GM21390 (cell line): Measurements from ENCODE around the gene TMEM143.
"Not testable (repeated sequence)": the region's sequence is repeated elsewhere in the genome, so short reads cannot be mapped to it uniquely, and the experiment has no call there.

Experiments
- ATAC-seq: cut with Tn5 transposase; IDR thresholded peaks from one replicate; pipeline ENCODE4 v1.9.1; 2021; ENCODE audit not compliant: unreplicated experiment

The TMEM143 gene

DNA sequence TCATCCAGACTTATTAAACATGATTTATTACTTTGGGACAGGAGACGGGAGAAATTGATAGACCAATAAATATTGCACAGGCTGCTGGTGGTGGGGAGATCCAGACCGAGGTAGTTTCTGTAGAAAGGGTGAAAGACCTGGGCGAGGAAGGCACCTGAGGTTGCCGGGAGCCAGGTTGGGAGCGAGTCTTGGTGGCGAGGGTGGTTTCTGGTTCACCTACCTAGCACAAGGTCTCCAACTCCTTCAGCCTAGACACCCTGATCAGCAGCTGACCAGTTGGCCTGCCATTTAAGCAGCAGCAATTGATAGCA, 31.4 kb downstream of the TMEM143 start:
- no peak for ATAC-seq

DNA sequence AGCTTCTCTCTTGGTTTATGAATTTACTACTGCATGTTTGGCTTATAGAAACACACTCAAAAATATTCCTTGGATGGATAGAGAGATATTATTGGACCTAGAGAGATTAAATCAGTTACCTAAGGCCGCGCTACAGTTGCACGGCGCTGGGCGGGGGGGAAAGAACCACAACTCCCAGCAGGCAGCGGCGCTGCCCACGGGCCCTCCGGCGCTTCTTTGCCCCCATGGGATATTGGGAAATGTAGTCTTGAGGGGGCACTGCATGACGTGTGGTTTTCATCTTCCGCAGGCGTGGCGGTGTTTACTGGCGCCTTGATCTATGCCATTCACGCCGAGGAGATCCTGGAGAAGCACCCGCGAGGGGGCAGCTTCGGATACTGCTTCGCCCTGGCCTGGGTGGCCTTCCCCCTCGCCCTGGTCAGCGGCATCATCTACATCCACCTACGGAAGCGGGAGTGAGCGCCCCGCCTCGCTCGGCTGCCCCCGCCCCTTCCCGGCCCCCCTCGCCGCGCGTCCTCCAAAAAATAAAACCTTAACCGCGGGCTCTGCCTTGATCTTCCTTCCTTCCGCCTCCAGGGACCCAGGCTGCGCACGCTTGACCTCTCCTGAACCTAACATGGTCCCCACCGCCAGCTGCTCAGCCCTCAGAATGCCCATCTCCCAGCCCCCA, 33.6 kb downstream of the TMEM143 start:
- ATAC-seq = peak; percentile 22

DNA sequence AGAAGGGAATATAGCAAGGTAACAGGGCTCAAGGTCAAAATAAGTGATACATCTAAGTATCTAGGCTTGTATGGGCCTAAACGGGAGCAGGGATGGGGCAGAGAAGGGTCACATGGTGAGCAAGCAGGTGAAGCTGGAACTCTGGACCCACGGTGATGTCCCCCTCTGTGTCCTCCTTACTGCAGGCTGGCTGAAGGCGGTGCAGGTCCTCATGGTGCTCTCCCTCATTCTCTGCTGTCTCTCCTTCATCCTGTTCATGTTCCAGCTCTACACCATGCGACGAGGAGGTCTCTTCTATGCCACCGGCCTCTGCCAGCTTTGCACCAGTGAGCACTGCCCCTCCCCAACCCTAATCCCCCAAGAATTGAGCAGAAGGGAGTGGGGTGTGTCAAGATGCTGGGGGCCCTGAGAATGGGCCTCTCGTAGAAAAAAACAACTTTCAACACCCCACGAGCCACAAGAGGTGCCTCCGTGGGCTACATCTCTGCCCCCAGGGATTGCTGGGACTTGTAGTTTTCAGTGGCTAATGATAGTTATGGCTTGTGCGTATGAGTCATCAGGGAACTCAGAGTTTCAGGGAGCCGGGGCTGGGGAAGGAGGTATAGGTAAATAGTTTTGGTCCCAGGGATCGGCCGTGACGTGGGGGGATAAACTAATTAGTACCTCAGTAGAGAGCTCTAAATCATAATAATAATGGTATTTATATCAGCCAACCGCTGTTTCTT, 34.4 kb downstream of the TMEM143 start:
- no peak for ATAC-seq

DNA sequence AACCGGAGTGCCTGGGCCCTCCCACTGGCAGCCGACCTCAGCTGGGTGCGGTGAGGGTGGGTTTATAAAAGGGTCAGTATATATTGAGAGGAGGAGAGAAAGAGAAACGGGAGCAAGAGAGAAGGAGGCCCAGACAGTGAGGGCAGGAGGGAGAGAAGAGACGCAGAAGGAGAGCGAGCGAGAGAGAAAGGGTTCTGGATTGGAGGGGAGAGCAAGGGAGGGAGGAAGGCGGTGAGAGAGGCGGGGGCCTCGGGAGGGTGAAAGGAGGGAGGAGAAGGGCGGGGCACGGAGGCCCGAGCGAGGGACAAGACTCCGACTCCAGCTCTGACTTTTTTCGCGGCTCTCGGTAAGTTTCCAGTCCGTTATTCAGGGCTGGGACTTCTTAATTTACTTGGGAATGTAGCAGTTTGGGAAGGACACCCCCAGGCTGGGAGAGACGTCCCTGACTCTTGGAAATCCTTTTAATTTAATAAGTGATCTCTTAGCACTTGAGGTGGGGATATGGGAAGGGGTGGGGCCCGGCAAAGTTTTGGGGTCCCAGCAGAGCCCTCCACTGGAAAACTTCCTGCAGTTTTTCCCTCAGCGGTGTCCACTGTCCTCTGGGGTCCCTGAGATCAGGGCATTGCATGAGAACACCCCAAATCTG, 38.4 kb downstream of the TMEM143 start, which contains the start of gene EMP3:
Gene EMP3 (plus strand): TSS at position 288 of the 646 bp plus-strand sequence. CDS start 1,293 bp downstream, outside the sequence.
- no peak for ATAC-seq

DNA sequence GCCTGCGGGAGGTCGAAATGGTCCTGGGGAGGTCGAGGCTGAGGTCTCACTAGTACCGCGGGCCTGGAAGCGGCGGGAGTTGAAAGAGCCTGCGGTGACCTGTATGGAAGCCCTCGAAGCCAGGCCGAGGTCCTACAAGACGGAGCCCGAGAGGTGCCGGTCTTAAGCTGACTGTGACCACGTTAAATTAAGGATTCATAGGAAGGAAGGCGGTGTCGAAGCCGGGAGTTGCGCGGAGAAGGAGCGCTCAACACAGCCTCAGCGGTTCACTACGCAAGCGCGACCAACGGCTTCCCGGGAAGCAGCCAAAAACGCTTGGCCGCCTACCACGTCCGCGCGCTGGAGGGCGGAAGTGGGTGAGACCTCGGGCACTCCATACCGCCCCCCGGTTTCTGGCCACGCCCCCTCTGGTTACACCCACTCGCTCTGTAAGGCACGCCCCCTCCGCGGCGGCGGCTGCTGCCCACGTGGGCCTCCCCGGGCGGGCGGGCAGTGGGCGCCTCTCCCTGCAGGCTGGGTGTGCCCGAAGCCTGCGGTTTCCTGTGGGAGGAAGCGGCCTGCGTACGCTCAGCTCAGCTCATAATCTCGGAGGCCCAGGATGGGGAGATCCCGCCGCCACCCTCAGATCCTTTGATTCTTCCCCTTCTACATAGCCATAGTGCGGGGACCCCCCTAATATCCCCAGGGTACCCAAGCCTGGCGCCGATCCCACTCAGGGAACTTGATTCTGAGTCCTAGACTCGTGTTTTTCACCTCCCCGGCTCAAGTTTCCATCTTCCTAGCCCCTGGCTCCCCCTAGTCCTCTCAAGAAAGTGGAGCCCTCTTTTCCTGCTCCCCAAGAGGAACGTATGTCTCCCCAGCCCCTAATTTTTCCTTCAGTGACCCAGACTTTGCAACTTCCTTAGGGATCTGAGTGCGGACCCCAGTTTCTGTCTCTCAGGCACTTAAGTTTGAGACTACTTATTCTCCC, 41.8 kb downstream of the TMEM143 start:
- peak; percentile 48 for ATAC-seq

DNA sequence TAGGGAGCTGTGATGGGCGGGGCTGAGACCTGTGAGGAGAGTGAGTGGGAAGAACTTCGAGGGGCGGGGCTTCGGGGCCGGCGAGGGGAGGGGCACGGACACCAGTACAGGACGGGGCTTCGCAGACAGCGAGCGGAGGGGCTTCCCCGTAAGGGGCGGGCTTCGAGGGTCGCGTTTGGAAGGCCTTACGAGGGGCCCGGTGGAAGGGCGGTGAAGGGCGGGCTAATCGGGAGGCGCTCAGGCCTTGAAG, 42.4 kb downstream of the TMEM143 start:
- peak; percentile 36 for ATAC-seq

DNA sequence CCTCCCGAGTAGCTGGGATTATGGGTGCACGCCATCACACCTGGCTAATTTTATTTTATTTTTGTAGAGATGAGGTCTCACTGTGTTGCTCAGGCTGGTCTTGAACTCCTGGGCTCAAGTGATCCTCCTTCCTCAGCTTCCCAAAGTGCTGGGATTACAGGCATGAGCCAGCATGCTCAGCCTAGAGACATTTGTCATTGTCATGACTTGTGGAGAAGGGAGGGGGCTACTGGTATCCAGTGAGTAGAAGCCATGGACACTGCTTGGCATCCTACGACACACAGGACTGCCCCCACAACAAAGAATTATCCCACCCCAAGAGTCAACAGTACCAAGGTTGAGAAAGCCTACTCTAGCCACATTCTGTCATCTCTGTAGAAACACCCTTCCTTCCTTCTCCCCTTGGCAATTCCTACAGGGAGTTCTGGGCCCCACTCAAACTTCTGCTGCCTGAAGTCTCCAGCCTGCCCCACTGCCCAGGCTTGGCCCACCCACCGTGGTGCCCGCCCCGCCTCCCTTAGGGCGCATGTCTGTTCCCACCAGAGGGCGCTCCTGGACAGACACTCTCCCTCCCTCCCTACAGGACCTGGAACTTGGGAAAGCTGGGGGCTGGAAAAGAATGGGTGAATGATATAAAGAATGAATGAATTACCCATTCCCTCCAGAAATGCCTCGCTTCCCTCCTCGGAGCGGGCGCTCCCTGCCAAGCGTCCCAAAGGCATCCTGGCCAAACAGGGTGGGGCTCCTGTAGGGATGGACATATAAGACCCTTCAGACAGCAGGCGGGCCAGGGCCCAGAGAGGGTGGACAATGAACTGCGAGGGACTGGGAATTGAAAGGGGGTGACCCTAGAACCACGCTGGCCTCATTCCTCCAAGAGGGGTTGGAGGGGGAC, 43.8 kb downstream of the TMEM143 start:
- ATAC-seq = no peak

DNA sequence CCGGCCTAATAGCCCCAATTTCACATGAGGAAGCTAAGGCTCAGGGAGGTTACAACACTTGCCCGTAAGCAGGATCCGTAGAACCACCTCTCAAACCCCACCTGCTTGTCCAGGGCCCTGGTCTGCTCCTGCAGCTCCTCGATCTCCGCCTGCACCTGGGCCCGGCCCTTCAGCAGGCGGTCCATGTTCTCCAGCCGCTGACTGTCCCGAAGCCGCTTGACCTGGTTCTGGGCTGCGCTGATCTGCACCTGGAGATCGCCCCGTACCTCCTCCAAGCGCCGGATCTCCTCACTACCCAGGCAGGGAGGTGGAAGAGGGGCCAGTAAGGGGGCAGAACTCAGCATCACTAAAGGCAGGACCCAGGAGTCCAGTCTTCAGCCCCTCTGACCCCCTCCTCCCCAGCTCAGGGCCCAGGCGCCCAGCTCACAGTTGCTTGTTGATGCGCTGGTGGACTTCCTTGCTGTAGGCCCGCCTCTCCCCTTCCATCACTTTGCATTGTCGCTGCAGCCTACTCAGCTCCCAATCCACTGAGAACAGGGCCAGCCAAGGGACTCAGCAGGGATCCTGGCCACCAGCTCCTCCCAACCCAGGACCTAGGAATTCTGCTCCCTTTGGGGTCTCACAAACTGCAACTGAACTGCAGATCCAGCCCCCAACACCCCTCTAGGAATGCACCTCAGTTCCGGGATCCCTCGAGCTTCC, 45.3 kb downstream of the TMEM143 start:
- ATAC-seq = no peak

DNA sequence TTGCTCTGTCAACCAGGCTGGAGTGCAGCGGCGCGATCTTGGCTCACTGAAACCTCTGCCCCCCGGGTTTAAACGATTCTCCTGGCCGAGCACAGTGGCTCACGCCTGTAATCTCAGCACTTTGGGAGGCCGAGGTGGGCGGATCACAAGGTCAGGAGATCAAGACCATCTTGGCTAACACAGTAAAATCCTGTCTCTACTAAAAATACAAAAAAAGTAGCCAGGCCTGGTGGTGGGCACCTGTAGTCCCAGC, 46.1 kb downstream of the TMEM143 start:
- not testable (repeated sequence) for ATAC-seq

DNA sequence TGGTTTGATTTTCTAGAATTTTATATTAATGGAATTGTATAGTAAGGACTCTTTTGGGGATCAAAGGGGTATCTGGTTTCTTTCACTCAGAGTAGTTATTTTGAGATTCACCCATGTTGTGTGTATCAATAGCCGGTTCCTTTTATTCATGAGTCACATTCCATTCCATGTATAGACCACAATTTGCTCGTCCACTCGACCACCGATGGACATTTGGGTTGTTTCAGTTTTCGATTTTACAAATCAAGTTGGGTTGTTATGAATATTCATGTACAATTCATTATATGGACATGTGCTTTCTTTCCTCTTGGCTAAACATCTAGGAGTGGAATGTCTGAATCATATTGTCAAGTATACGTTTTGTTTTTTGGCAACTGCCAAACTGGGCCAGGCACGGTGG, 48.0 kb downstream of the TMEM143 start:
- ATAC-seq = no peak

DNA sequence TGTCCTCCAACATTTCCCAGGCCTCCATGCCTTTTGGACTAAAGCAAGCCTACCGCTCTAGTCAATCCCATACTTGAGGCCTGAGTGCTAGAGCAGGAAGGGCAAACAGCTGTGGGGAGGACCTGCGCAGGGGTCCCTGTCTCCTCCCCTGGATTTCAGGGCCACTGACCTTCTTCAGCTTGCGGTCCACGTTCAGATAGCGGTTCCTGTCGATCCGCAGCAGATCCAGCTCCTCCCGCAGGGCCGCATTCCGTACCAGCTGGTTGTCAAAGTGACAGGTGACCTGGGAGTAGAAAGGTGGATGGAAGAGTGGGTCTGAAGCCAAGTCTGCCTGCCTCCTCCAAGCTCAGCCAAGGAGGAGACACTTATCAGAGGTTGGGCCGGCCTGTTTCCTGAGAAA, 52.4 kb downstream of the TMEM143 start:
- no peak for ATAC-seq

DNA sequence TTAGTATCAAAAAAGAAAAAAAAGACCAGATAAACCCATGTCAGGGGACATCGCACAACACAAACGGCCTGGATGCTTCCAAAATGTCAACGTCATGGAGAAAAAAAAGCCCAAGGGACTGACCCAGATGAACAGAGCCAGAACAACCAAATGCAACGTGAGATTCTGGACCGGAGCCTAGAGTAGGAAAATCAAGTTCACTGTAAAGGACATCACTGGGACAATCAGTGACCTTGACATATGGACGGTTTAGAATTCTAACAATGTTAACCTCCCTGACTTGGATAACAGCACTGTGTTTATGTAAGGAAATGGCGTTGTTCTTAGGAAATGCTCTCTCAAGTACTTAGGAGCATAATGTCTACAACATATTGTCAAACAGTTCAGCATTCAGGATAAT, 53.5 kb downstream of the TMEM143 start:
- ATAC-seq = no peak

DNA sequence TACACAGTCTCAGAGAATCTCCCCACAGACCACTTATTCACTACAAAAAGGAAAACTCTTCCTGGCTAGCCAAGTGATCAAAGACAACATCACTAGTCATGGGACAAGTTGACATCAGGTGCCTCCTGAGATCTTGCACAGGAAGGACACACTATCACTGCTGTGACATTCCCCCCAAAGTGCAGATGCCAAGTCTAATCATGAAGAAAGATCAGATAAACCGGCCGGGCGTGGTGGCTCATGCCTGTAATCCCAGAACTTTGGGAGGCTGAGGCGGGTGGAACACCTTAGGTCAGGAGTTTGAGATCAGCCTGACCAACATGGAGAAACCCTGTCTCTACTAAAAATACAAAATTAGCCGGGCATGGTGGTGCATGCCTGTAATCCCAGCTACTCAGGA, 54.0 kb downstream of the TMEM143 start:
- not testable (repeated sequence) for ATAC-seq

DNA sequence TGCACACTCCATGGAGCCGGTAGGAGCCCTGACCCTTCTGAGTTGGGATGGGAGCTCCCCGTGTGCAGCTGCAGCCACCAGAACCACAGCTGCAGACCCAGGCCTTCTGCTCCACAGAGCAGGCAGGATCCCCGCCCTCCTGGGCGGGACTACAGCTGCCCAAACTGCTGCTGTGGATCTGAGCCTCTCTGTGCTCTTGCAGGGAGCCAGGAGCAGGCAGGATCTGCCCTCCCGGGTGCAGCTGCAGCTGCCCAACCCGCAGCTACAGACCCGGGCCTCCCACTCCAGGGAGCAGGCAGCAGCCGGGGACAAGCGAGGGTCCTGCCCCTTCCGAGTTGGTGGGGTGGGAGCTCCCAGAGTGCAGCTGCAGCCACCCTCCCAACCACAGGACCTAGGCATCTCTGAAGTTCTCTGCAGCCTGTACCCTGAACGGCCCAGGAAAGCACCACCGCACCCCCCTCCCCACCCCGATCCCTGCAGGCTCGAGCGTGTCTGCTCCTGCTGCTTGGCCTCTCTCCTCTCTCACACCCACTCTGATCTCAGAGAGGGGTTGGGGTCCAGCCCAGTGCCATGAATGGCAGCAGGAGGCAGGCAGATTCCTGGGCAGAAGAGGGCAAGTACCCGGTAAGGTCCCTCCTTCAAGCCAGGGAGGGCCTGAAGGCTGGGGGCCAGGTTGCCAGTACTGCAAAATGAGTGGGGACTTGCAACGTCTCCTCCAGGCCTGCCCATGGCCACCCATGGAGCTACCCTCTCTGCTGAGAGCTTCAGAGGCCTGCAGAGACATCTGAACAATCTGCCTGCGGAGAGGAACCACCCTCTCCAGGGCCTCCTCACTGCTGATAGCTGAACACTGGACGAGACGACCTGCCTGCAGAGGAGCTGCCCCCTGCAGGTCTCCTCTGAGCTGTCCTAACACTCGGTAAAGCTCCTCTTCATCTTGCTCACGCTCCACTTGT, 54.8 kb downstream of the TMEM143 start:
- no peak for ATAC-seq

DNA sequence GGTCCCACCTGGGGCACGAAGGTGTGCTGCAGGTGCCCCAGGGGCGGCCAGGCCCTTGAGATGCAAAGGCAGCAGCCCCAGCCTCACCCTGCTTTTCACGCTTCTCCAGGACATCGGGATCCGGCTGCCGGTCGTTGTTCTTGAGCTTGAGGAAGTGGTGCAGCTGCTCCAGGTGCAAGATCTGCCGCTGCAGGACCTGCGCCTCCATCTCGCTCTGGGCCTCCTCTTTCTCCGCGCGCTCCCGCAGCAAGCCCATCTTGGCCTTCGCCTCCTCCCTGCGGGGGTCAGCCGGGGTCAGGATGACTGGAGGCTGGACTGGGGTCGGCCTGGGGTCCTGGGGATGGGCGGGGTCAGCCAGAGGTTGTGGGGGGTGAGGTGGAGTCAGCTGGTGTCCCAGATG, 59.9 kb downstream of the TMEM143 start:
- ATAC-seq = no peak

DNA sequence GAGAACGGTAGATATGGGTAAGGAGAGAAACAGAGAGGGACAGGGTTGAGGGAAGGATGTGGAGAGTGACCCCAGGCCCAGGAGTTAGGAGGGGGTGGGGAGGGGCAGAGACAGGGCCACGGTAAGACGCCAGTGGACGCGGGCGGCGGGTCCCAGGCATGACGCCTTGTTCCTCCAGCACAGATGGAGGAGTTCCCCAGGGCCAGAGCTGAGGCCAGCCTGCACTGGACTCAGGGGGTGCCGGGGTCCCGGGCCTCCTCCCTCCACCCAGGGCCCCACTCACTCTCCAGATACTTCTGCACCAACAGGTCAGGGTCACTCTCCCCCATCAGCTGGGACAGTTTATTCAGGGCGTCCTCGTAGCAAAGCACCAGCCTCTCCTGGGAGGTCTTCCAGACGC, 60.4 kb downstream of the TMEM143 start:
- ATAC-seq = no peak

DNA sequence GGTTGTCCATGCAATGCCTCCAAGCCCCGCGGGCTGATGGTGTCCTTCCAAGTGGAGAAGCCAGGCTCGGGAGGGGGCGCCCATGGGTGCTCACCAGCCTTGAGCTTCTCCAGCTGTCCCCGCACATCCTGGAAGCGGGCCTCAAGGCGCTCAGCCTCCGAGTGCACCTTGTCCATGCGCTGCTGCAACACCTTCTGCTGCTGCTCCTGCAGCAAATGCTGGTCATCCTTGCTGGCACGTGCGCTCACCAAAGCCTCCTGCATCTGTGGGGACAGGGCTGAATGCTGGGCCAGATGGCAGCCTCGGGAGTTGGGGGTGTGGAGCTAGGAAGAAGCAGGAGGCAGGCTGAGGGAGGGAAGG, 61.2 kb downstream of the TMEM143 start:
- no peak for ATAC-seq

DNA sequence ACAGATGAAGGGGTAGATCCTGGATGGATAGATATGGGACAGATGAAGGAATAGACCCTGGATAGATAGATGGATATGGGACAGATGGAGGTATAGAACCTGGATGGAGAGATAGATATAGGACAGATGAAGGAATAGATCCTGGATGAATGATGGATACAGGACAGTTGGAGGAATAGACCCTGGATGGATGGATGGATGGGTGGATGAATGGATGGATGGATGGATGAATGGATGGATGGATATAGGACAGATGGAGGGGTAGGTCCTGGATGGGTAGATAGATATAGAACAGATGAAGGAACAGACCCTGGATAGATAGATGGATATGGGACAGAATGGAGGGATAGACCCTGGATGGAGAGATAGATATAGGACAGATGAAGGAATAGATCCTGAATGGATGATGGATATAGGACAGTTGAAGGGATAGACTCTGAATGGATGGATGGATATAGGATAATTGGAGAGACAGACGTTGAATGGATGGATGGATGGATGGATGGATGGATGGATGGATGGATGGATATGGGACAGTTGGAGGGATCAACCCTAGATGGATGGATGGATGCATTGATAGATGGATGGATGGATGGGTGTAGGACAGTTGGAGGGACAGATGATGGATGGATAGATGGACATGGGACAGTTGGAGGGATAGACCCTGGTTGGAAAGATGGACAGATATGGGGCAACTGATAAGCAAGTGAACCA, 61.7 kb downstream of the TMEM143 start:
- no peak for ATAC-seq
